B cell (primary cell): Measurements from ENCODE around the gene SAMD3.
"Not testable (repeated sequence)": the region's sequence is repeated elsewhere in the genome, so short reads cannot be mapped to it uniquely, and the experiment has no call there.

ENCODE experiments used
- EZH2 ChIP-seq: IDR thresholded peaks from 2 replicates; pipeline ENCODE4 v1.6.1; 2012; ENCODE audit warnings: borderline replicate concordance, low read depth, mild to moderate bottlenecking, moderate library complexity, low read length; ENCODE audit not compliant: insufficient read depth, poor library complexity, severe bottlenecking
- TF ChIP-seq, protein P1 (sequence below): fragments of 200-600 bp; IDR thresholded peaks from one replicate; pipeline ENCODE4 v1.8.0; 2022; ENCODE audit warnings: antibody characterized with exemption, mild to moderate bottlenecking

DNA sequence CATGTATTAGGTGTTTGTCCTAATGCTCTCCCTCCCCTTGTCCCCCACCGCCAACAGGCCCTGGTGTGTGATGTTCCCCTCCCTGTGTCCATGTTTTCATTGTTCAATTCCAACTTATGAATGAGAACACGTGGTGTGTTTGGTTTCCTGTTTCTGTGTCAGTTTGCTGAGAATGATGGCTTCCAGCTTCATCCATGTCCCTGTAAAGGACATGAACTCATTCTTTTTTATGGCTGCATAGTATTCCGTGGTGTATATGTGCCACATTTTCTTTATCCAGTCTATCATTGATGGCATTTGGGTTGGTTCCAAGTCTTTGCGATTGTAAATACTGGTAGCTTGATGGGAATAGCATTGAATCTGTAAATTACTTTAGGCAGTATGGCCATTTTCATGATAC lies 52.6 kb downstream of the SAMD3 start:
- TF ChIP-seq, protein P1, sequence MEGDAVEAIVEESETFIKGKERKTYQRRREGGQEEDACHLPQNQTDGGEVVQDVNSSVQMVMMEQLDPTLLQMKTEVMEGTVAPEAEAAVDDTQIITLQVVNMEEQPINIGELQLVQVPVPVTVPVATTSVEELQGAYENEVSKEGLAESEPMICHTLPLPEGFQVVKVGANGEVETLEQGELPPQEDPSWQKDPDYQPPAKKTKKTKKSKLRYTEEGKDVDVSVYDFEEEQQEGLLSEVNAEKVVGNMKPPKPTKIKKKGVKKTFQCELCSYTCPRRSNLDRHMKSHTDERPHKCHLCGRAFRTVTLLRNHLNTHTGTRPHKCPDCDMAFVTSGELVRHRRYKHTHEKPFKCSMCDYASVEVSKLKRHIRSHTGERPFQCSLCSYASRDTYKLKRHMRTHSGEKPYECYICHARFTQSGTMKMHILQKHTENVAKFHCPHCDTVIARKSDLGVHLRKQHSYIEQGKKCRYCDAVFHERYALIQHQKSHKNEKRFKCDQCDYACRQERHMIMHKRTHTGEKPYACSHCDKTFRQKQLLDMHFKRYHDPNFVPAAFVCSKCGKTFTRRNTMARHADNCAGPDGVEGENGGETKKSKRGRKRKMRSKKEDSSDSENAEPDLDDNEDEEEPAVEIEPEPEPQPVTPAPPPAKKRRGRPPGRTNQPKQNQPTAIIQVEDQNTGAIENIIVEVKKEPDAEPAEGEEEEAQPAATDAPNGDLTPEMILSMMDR = not testable (repeated sequence)
- TF ChIP-seq EZH2 = not testable (repeated sequence)
